Activated T-cell treated with anti-CD3 and anti-CD28 coated beads, Interleukin-2, amount 50 U/mL, for 4 hours (primary cell): ENCODE data around the gene OTOP2. TPM values are rescaled to one million over a fixed set of nuclear protein-coding genes. Genes with fewer than 3 reads are reported as not detected.
A peak's percentile ranks its signal among the peaks of the same experiment; 100 is the strongest.
"Not testable (repeated sequence)": the region's sequence is repeated elsewhere in the genome, so short reads cannot be mapped to it uniquely, and the experiment has no call there.

Source experiments
- ATAC-seq, 2 donors: fragments of 200-7000 bp; cut with Tn5 transposase; one replicate each; pipeline ENCODE4 v1.10.0; 2021
- DNase-seq: peaks from one replicate; pipeline ENCODE4 v3.0.0-alpha.2; 2020
- H3K27me3 Mint-ChIP-seq: one replicate; pipeline ENCODE4 v1.8.0; 2021; ENCODE audit warnings: low read depth, mixed read lengths
- H3K36me3 Mint-ChIP-seq: one replicate; pipeline ENCODE4 v1.8.0; 2022; ENCODE audit warnings: mixed read lengths; ENCODE audit not compliant: insufficient read depth
- H3K4me1 Mint-ChIP-seq: one replicate; pipeline ENCODE4 v1.8.0; 2021; ENCODE audit warnings: low read depth, mixed read lengths
- H3K4me3 Mint-ChIP-seq: one replicate; pipeline ENCODE4 v1.8.0; 2021; ENCODE audit warnings: mild to moderate bottlenecking, moderate library complexity, mixed read lengths
- H3K9me3 Mint-ChIP-seq: one replicate; pipeline ENCODE4 v1.8.0; 2021; ENCODE audit warnings: mixed read lengths
- total RNA-seq, 3 donors: library from RNA; stranded (reverse); gene quantifications; one replicate each; pipeline ENCODE4 v1.2.1, GENCODE V29; 2021

OTOP2 gene
- total RNA-seq, 3 donors from 2014 or later, result not detected

- peaks cover 6% of the 10 kb centered on the region for H3K4me1 Mint-ChIP-seq
- ATAC-seq (no peak), DNase-seq (no peak)
- peaks cover 48% of the 10 kb centered on the region for H3K27me3 Mint-ChIP-seq
- no peak overlapping the region for H3K4me3 Mint-ChIP-seq
- H3K36me3 Mint-ChIP-seq, result no peaks in the 10 kb centered on the region
- no peaks in the 10 kb centered on the region for H3K9me3 Mint-ChIP-seq
These were observed 31.8 kb upstream of the OTOP2 start for GRCh38 chr17:74892013-74892841.

- peaks cover 46% of the 10 kb centered on the region for H3K27me3 Mint-ChIP-seq
These were observed 30.8 kb upstream of the OTOP2 start, which contains the start of gene FADS6 for GRCh38 chr17:74892974-74893911. Gene FADS6 (minus strand): TSS chr17:74893633. CDS start chr17:74893595, 38 bp downstream.

DNA sequence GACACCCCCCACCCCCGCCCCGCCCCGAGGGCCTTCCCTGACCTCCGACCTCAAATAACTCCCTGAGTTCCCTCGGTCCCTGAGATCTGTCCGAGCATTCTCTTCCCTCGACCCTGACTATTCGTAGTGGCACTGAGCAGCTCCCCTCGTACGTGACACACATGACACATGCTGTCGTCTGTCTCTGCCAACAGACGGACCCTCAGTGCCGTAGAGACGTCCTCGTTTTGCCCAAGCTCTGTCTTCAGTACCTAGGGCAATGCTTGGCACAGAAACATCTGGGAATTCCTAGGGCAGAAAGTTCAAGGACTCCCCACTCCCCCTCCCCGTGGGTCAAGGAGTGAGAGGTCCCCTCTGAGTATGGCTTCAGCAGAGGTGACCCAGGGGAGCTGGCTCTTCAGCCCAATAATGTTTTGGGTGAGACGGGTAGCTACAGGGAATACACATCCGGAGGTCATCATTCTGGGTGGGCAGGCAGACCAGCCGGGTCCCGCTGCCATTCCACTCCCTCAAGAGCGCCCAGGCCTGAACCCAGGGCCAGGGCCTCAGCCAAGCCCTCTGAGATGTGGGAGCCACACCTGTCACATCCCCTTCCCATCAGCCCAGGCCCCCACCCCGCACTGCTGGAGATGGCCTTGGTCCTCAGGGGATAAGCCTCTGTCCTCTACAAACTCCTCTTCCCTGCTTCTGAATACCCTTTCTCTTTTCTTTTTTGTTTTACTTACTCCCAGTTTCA lies 30.0 kb upstream of the OTOP2 start:
- H3K4me1 Mint-ChIP-seq, result peaks cover 6% of the 10 kb centered on the region

More at GRCh38 chr17:74892974-74893911, 30.8 kb upstream of the OTOP2 start, which contains the start of gene FADS6:
- Mint-ChIP-seq H3K4me3 (peak within 1 kb of the TSS; percentile 61), H3K36me3 (no peaks in the 10 kb centered on the region), H3K9me3 (no peaks in the 10 kb centered on the region), H3K4me1 (peaks cover 6% of the 10 kb centered on the region)
- ATAC-seq (peak; percentile 62 to 68), DNase-seq (no peak)

GRCh38 chr17:74898376-74898946 lies 25.6 kb upstream of the OTOP2 start:
- Mint-ChIP-seq H3K36me3 (no peaks in the 10 kb centered on the region), H3K4me1 (peaks cover 3% of the 10 kb centered on the region), H3K9me3 (no peaks in the 10 kb centered on the region), H3K27me3 (peaks cover 50% of the 10 kb centered on the region), H3K4me3 (no peak overlapping the region)
- ATAC-seq (no peak), DNase-seq (no peak)

More for the DNA sequence above, 30.0 kb upstream of the OTOP2 start:
- H3K36me3 Mint-ChIP-seq, result no peaks in the 10 kb centered on the region
- H3K9me3 Mint-ChIP-seq, result no peaks in the 10 kb centered on the region
- DNase-seq, result no peak
- peak in 1 of 2 donors; percentile 12 for ATAC-seq
- peak overlapping the region; percentile 61 for H3K4me3 Mint-ChIP-seq
- H3K27me3 Mint-ChIP-seq, result peaks cover 46% of the 10 kb centered on the region

GRCh38 chr17:74900208-74900607 lies 23.9 kb upstream of the OTOP2 start:
- ATAC-seq, result no peak
- Mint-ChIP-seq H3K36me3 (no peaks in the 10 kb centered on the region), H3K27me3 (peaks cover 42% of the 10 kb centered on the region), H3K4me1 (no peaks in the 10 kb centered on the region), H3K9me3 (no peaks in the 10 kb centered on the region), H3K4me3 (no peak overlapping the region)
- no peak for DNase-seq

- no peak for DNase-seq
- H3K4me3 Mint-ChIP-seq, result no peak overlapping the region
- no peaks in the 10 kb centered on the region for H3K36me3 Mint-ChIP-seq
- H3K4me1 Mint-ChIP-seq, result peaks cover 2% of the 10 kb centered on the region
- peaks cover 31% of the 10 kb centered on the region for H3K27me3 Mint-ChIP-seq
- H3K9me3 Mint-ChIP-seq, result no peaks in the 10 kb centered on the region
- no peak for ATAC-seq
These were observed 22.5 kb upstream of the OTOP2 start for GRCh38 chr17:74901353-74902135.

DNA sequence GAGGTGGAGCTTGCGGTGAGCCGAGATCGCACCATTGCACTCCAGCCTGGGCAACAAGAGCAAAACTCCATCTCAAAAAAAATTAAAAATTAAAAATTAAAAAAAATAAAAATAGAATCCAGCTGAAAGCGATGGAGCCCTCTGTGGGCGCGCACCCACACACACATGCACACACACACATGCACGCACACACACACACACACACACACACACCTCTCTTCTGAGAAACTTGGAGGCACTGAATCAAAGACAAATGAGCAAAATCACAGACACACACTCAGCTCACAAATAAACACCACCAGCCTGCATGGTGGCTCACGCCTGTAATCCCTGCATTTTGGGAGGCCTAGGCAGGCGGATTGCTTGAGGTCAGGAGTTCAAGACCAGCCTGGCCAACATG lies 21.0 kb upstream of the OTOP2 start:
- no peaks in the 10 kb centered on the region for H3K36me3 Mint-ChIP-seq

DNA sequence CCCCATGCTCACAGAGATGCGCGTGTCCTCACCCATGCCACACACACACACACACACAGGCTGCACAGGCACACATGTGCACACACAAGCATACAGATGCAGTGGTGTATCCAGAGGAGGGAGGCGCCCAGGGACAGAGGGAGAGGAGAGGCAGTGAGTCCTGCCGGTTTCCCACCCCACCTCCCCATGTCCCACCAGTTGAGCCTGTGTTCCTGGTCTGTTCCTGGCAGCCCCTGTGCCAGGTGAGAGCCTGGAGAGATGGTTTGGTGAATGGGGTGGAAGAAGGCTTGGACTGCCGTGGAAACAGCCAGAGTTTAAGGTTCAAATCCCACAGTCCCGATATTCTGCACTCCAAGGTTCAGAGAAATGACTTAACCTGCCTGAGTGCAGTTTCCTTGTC lies 20.4 kb upstream of the OTOP2 start:
- H3K36me3 Mint-ChIP-seq, result no peaks in the 10 kb centered on the region
- ATAC-seq, result no peak
- H3K4me3 Mint-ChIP-seq, result no peak overlapping the region
- peaks cover 30% of the 10 kb centered on the region for H3K27me3 Mint-ChIP-seq
- no peaks in the 10 kb centered on the region for H3K9me3 Mint-ChIP-seq
- peaks cover 2% of the 10 kb centered on the region for H3K4me1 Mint-ChIP-seq
- no peak for DNase-seq

More for the DNA sequence above, 21.0 kb upstream of the OTOP2 start:
- DNase-seq (no peak), ATAC-seq (no peak)
- Mint-ChIP-seq H3K27me3 (peaks cover 30% of the 10 kb centered on the region), H3K4me3 (no peak overlapping the region), H3K9me3 (no peaks in the 10 kb centered on the region), H3K4me1 (peaks cover 2% of the 10 kb centered on the region)

GRCh38 chr17:74904687-74905409 lies 19.2 kb upstream of the OTOP2 start:
- ATAC-seq, result peak in 1 of 2 donors; percentile 38
- H3K4me3 Mint-ChIP-seq, result no peak overlapping the region
- H3K36me3 Mint-ChIP-seq, result no peaks in the 10 kb centered on the region
- DNase-seq, result no peak
- H3K27me3 Mint-ChIP-seq, result peaks cover 30% of the 10 kb centered on the region
- H3K4me1 Mint-ChIP-seq, result peaks cover 2% of the 10 kb centered on the region
- no peaks in the 10 kb centered on the region for H3K9me3 Mint-ChIP-seq

DNA sequence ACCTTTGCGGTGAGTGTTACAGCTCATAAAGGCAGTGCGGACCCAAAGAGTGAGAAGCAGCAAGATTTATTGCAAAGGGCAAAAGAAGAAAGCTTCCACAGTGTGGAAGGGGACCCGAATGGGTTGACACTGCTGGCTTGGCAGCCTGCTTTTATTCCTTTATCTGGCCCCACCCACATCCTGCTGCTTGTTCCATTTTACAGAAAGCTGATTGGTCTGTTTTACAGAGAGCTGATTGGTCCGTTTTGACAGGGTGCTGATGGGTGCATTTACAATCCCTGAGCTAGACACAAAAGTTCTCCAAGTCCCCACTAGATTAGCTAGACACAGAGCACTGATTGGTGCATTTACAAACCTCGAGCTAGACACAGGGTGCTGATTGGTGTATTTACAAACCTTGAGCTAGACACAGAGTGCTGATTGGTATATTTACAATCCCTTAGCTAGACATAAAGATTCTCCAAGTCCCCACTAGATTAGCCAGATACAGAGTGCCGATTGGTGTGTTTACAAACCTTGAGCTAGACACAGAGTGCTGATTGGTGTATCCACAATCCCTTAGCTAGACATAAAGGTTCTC lies 17.8 kb upstream of the OTOP2 start:
- ATAC-seq, H3K4me3 Mint-ChIP-seq, H3K36me3 Mint-ChIP-seq, DNase-seq, H3K4me1 Mint-ChIP-seq, H3K9me3 Mint-ChIP-seq: not testable (repeated sequence)
- peaks cover 24% of the 10 kb centered on the region for H3K27me3 Mint-ChIP-seq

- no peaks in the 10 kb centered on the region for H3K9me3 Mint-ChIP-seq
- H3K4me3 Mint-ChIP-seq, result no peak overlapping the region
- H3K27me3 Mint-ChIP-seq, result peaks cover 18% of the 10 kb centered on the region
- peaks cover 2% of the 10 kb centered on the region for H3K4me1 Mint-ChIP-seq
- ATAC-seq, result no peak
- no peaks in the 10 kb centered on the region for H3K36me3 Mint-ChIP-seq
- DNase-seq, result no peak
These were observed 17.1 kb upstream of the OTOP2 start for GRCh38 chr17:74907012-74907411.

DNA sequence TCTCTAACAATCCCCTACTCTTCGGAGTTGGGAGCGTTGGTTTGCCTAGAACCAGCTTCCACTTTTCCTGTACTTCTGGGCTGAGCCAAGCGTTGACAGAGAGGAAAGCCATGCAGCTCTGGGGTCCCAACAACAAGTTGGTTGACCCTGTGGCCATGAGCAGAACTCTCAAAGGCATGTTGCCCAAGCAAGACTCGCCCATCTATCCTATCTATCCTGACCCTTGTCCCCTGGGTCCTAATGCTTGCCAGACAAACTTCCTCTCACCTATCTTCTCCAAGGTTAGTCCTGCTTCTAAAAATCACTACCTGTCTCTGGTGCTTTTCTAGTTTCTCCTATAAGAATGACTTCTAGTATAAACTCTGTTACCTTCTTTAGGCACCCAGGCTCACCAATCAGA lies 15.0 kb upstream of the OTOP2 start:
- H3K27me3 Mint-ChIP-seq, ATAC-seq, H3K9me3 Mint-ChIP-seq, H3K4me3 Mint-ChIP-seq, DNase-seq, H3K4me1 Mint-ChIP-seq, H3K36me3 Mint-ChIP-seq: not testable (repeated sequence)
